Activated naive CD4-positive, alpha-beta T cell treated with anti-CD3 and anti-CD28 coated beads, Interleukin-2, amount 50 U/mL, for 24 hours (primary cell): ENCODE measurements around the gene IMMP2L.
"Not testable (repeated sequence)": the region's sequence is repeated elsewhere in the genome, so short reads cannot be mapped to it uniquely, and the experiment has no call there.

Experiments used
- H3K27ac Mint-ChIP-seq: one replicate; pipeline ENCODE4 v1.8.0; 2021; ENCODE audit warnings: mild to moderate bottlenecking, mixed read lengths
- H3K27me3 Mint-ChIP-seq: one replicate; pipeline ENCODE4 v1.8.0; 2021; ENCODE audit warnings: mixed read lengths
- H3K36me3 Mint-ChIP-seq: one replicate; pipeline ENCODE4 v1.8.0; 2021; ENCODE audit warnings: mixed read lengths
- H3K4me1 Mint-ChIP-seq: one replicate; pipeline ENCODE4 v1.8.0; 2021; ENCODE audit warnings: mixed read lengths
- H3K4me3 Mint-ChIP-seq: one replicate; pipeline ENCODE4 v1.8.0; 2021; ENCODE audit warnings: mild to moderate bottlenecking, mixed read lengths
- H3K9me3 Mint-ChIP-seq: one replicate; pipeline ENCODE4 v1.8.0; 2021; ENCODE audit warnings: mixed read lengths

Gene IMMP2L

DNA sequence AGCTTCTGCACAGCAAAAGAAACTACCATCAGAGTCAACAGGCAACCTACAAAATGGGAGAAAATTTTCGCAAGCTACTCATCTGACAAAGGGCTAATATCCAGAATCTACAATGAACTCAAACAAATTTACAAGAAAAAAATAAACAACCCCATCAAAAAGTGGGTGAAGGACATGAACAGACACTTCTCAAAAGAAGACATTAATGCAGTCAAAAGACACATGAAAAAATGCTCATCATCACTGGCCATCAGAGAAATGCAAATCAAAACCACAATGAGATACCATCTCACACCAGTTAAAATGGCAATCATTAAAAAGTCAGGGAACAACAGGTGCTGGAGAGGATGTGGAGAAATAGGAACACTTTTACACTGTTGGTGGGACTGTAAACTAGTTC, 92.4 kb downstream of the IMMP2L start:
- H3K4me1 Mint-ChIP-seq, H3K27ac Mint-ChIP-seq, H3K9me3 Mint-ChIP-seq, H3K27me3 Mint-ChIP-seq, H3K4me3 Mint-ChIP-seq: not testable (repeated sequence)
- peaks cover 15% of the 10 kb centered on the region for H3K36me3 Mint-ChIP-seq

DNA sequence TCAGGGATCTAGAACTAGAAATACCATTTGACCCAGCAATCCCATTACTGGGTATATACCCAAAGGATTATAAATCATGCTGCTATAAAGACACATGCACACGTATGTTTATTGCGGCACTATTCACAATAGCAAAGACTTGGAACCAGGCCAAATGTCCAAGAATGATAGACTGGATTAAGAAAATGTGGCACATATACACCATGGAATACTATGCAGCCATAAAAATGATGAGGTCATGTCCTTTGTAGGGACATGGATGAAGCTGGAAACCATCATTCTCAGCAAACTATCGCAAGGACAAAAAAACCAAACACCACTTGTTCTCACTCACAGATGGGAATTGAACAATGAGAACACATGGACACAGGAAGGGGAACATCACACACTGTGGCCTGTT, 96.5 kb downstream of the IMMP2L start:
- not testable (repeated sequence) for H3K27ac Mint-ChIP-seq, H3K27me3 Mint-ChIP-seq, H3K9me3 Mint-ChIP-seq, H3K4me3 Mint-ChIP-seq, H3K4me1 Mint-ChIP-seq
- H3K36me3 Mint-ChIP-seq, result peaks cover 13% of the 10 kb centered on the region

DNA sequence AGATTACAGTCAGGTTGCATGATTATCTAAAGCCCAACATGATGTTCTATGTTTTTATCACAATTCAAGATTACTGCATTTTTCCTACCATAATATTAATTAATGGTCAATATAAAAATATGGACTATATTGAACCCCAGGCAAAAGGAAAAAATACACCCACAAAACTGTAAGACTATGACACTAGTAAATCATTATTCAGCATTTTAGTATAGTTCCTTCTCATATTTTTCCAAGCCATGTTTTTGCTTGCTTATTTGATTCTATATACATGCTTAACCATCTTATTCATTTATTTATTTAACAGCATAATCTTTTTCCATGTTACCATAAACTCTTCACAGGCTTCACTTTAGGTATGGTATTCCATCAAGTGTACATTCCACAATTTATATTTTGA, 101.6 kb downstream of the IMMP2L start:
- Mint-ChIP-seq H3K4me3 (no peak overlapping the region), H3K4me1 (no peaks in the 10 kb centered on the region), H3K27ac (no peak overlapping the region), H3K27me3 (no peaks in the 10 kb centered on the region), H3K36me3 (peaks cover 8% of the 10 kb centered on the region), H3K9me3 (no peaks in the 10 kb centered on the region)

DNA sequence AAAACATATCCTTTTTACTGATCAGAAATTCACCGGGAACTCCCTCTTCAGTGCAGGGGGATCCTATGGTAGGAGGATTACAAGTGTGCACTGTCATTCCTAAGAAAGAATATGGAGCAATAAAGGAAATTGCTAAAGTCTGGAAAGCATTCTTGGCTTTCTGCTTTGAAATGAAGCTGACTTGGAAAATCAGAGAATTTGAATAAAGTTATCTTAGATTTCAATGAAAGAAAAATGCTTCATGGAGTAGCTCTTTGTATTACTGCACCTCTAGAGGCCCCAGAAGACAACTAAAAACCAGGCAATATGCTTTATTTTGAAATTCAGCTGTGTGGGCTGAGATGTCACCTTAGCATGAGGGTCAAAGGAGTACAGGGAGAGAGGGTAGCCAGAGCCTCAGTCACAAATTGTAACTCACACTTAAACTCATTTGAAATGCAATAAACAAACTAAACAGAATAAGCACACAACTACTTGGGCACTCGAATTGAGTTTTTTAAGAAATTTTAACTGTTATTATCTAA, 102.5 kb downstream of the IMMP2L start:
- Mint-ChIP-seq H3K27me3 (no peaks in the 10 kb centered on the region), H3K4me1 (no peaks in the 10 kb centered on the region), H3K4me3 (no peak overlapping the region), H3K36me3 (peaks cover 8% of the 10 kb centered on the region), H3K27ac (no peak overlapping the region), H3K9me3 (no peaks in the 10 kb centered on the region)

DNA sequence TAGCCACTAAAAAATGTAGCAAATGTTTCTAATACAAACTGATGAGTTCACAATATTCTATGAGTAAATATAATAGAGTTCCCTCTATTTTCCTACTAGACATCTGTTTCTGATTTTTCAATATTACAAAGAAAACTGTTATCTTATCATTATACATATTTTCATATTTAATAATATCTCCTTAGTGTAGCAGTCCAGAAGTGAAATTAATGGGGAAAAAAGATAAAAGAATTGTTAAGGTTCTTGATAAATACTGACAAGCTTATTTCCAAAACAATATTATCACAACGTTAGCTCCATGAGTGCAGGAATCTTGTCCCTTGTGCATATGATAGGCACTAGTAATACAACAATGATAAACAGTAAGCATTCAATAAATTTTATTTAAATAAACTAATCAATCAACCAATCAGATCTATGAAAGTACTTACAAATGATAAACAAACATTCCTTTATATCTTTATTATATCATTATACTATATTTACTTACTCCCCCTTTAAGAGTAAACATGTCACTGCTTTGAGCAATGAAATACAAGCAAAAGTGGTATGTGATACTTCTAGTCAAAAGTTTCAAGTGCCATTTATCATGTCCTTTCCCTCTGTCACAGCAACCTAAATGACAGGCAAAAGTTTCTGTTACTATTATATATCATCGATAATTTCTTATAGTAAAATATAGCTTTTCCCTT, 103.1 kb downstream of the IMMP2L start:
- H3K27ac Mint-ChIP-seq, result no peak overlapping the region
- no peaks in the 10 kb centered on the region for H3K9me3 Mint-ChIP-seq
- H3K4me3 Mint-ChIP-seq, result no peak overlapping the region
- H3K36me3 Mint-ChIP-seq, result peaks cover 8% of the 10 kb centered on the region
- H3K4me1 Mint-ChIP-seq, result no peaks in the 10 kb centered on the region
- H3K27me3 Mint-ChIP-seq, result no peaks in the 10 kb centered on the region

DNA sequence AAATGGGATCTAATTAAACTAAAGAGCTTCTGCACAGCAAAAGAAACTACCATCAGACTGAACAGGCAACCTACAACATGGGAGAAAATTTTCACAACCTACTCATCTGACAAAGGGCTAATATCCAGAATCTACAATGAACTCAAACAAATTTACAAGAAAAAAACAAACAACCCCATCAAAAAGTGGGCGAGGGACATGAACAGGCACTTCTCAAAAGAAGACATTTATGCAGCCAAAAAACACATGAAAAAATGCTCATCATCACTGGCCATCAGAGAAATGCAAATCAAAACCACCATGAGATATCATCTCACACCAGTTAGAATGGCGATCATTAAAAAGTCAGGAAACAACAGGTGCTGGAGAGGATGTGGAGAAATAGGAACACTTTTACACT, 111.6 kb downstream of the IMMP2L start:
- H3K27ac Mint-ChIP-seq, H3K36me3 Mint-ChIP-seq, H3K4me3 Mint-ChIP-seq, H3K27me3 Mint-ChIP-seq, H3K4me1 Mint-ChIP-seq: not testable (repeated sequence)
- peaks cover 10% of the 10 kb centered on the region for H3K9me3 Mint-ChIP-seq

DNA sequence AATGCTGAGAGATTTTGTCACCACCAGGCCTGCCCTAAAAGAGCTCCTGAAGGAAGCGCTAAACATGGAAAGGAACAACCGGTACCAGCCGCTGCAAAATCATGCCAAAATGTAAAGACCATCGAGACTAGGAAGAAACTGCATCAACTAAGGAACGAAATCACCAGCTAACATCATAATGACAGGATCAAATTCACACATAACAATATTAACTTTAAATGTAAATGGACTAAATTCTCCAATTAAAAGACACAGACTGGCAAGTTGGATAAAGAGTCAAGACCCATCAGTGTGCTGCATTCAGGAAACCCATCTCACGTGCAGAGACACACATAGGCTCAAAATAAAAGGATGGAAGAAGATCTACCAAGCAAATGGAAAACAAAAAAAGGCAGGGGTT, 114.8 kb downstream of the IMMP2L start:
- H3K9me3 Mint-ChIP-seq, result peaks cover 10% of the 10 kb centered on the region
- not testable (repeated sequence) for H3K27me3 Mint-ChIP-seq, H3K27ac Mint-ChIP-seq, H3K4me3 Mint-ChIP-seq, H3K4me1 Mint-ChIP-seq, H3K36me3 Mint-ChIP-seq

DNA sequence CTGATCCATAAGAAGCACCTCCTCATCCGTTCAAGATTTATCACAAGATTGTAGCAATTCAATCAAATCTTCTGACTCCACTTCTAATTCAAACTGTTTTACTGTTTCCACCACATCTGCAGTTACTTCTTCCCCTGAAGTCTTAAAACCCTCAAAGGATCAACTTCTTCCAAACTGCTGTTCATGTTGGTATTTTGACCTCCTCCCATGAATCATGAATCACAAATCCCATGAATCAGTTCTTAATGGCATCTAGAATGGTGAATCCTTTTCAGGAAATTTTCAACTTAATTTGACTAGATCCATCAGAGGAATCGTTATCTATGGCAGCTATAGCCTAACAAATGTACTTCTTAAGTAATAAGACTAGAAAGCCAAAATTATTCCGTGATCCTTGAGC, 122.3 kb downstream of the IMMP2L start:
- no peak overlapping the region for H3K27ac Mint-ChIP-seq
- H3K36me3 Mint-ChIP-seq, result peaks cover 27% of the 10 kb centered on the region
- H3K4me3 Mint-ChIP-seq, result no peak overlapping the region
- peaks cover 4% of the 10 kb centered on the region for H3K9me3 Mint-ChIP-seq
- no peaks in the 10 kb centered on the region for H3K4me1 Mint-ChIP-seq
- no peaks in the 10 kb centered on the region for H3K27me3 Mint-ChIP-seq

DNA sequence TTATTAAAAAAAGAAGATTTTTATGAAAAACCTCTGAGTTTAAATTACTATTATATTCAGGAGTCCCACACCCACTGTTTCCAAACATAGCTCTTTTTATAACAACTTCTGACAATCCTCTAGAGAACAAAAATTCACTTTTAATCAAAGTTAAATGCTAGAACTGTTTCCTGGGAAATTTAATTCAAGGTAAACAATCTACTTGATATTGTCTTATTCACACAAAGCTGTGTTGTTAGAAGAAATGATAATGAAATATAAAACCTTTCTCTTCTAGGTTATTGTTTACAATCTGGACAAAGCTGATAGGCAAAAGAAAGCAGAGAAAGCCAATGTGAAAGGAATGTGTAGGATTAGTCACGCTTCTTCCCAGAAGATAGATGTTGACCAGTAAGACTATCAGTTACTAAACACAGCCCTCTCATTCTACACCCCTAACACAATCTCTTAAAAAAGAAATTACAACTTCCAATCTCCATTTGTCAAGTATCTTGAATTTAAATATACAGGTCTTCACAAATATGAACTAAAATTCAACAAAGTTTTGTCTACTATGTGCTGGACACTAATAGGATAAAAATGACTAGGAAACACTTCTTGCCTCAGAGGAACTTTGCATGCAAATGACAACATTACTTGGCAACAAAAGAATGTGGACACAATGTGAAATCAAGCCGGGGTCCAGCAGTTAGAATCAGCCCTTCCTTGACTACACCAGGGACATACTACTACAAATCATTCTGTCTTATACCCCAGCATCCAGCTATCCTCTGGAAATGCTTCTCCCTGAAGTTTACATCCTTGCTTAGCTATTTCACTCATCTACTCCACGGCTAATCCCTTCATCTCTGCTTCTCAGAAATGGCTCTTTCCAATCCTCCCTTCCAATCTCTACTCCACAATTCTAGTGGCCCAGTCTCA, 123.7 kb downstream of the IMMP2L start:
- no peaks in the 10 kb centered on the region for H3K4me1 Mint-ChIP-seq
- H3K9me3 Mint-ChIP-seq, result peaks cover 4% of the 10 kb centered on the region
- H3K27me3 Mint-ChIP-seq, result no peaks in the 10 kb centered on the region
- H3K4me3 Mint-ChIP-seq, result no peak overlapping the region
- peaks cover 37% of the 10 kb centered on the region for H3K36me3 Mint-ChIP-seq
- no peak overlapping the region for H3K27ac Mint-ChIP-seq

DNA sequence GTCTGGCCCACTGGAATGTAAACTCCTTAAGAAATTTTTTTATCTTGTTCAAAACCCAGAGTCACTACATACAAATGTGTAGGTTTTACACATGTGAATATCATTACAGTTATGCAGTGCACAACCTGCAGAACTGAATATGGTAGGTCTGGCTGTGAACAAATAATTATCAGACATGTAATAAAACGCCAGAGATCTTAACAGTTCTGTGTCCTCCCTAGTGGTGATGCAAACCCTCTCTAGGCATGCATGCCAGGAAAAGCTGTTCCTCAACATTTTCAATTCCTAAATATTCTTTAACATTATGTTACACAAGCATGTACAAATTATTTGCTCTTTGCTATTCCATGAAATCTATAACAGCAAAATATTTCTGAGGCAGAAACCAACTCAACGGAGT, 124.6 kb downstream of the IMMP2L start:
- Mint-ChIP-seq H3K4me3 (no peak overlapping the region), H3K27ac (no peak overlapping the region), H3K36me3 (peaks cover 46% of the 10 kb centered on the region), H3K9me3 (peaks cover 10% of the 10 kb centered on the region), H3K4me1 (no peaks in the 10 kb centered on the region), H3K27me3 (no peaks in the 10 kb centered on the region)

DNA sequence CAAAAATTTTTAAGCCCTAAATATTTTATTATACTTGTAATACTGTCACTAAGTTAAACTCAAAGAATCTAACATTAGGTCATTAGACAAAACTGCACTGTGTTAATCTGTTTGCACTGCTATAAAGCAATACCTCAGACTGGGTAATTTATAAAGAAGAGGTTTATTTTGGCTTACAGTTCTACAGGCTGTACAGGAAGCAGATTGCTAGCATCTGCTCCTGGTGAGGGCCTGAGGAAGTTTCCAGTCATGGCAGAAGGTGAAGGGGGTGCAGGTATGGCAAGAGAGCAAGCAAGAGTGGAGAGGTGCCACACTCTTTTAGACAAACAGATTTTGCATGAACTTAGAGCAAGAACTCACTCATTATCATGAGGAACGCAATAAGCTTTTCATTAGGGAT, 125.7 kb downstream of the IMMP2L start:
- Mint-ChIP-seq H3K9me3 (peaks cover 10% of the 10 kb centered on the region), H3K27me3 (no peaks in the 10 kb centered on the region), H3K36me3 (peaks cover 47% of the 10 kb centered on the region), H3K27ac (no peak overlapping the region), H3K4me1 (no peaks in the 10 kb centered on the region), H3K4me3 (no peak overlapping the region)

DNA sequence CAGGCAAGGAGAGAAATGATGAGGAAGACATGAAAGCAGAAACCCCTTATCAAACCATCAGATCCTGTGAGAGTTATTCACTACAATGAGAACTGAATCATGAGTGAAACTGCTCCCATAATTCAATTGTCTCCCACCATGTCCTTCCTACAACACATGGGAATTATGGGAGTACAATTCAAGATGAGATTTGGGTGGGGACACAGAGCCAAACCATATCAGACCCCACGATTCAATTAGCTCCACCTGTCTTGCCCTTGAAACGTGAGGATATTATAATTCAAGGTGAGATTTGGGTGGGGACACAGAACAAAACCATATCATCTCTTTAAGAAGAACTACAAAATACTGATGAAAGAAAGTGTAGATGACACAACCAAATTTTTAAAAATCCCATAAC, 128.9 kb downstream of the IMMP2L start:
- H3K4me3 Mint-ChIP-seq, result no peak overlapping the region
- H3K4me1 Mint-ChIP-seq, result no peaks in the 10 kb centered on the region
- peaks cover 10% of the 10 kb centered on the region for H3K9me3 Mint-ChIP-seq
- no peaks in the 10 kb centered on the region for H3K27me3 Mint-ChIP-seq
- H3K36me3 Mint-ChIP-seq, result peaks cover 36% of the 10 kb centered on the region
- H3K27ac Mint-ChIP-seq, result no peak overlapping the region

DNA sequence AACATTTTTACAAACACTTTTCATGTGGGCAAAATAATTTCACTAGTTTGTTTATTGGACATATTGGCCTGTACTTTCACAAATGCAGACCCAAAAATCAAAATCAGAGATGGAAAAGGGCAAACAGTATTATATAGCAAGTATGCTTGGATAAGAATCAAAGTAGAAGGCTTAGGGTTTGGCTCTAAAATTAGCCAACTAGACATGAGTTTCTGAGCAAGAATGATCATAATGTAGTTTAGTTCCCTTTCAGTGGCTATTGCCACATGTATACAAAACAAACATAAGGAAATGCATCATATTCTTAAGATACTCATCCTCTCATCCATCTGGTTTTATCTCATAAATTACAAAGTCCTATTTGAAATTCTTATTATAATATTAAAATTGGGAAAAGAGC, 132.5 kb downstream of the IMMP2L start:
- Mint-ChIP-seq H3K4me3 (no peak overlapping the region), H3K4me1 (no peaks in the 10 kb centered on the region), H3K9me3 (peaks cover 6% of the 10 kb centered on the region), H3K27me3 (no peaks in the 10 kb centered on the region), H3K36me3 (peaks cover 34% of the 10 kb centered on the region), H3K27ac (no peak overlapping the region)

DNA sequence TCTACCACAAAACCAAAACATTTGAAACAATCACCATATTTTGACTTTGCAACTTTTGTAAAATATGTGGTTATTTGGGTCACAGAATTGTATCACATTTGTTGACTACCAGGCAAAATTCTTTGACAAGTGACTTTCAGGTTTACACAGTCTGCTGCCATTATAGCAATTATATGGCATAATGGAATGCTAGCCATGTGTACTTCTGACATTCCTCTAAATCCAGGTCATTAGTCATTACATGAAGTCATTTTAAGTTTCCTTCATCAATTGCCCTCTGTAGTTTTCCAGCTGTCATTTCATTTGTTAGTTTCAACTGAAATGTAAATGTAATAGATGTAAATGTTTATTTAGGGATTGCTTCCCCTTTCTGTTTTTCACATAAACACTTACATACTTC, 137.5 kb downstream of the IMMP2L start:
- no peak overlapping the region for H3K4me3 Mint-ChIP-seq
- no peaks in the 10 kb centered on the region for H3K4me1 Mint-ChIP-seq
- H3K27ac Mint-ChIP-seq, result no peak overlapping the region
- H3K9me3 Mint-ChIP-seq, result peaks cover 5% of the 10 kb centered on the region
- peaks cover 30% of the 10 kb centered on the region for H3K36me3 Mint-ChIP-seq
- no peaks in the 10 kb centered on the region for H3K27me3 Mint-ChIP-seq

DNA sequence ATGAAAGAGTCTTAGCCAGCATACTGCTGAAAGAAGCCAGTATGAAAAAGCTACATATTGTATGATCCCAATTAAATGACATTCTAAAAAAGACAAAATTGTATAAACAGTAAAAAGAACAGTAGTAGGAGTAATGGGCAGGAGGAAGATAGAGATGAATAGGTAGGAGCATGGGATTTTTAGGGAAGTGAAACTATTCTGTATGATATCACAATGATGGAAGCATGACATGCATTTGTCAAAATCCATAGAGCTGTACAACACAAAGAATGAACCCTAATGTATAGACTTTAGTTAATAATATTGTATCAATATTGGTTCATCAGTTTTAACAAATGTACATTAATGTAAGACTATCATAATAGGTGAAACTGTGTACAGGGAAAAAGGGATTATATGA, 147.9 kb downstream of the IMMP2L start:
- H3K27me3 Mint-ChIP-seq, result no peaks in the 10 kb centered on the region
- H3K9me3 Mint-ChIP-seq, result peaks cover 5% of the 10 kb centered on the region
- peaks cover 2% of the 10 kb centered on the region for H3K36me3 Mint-ChIP-seq
- peaks cover 31% of the 10 kb centered on the region for H3K4me1 Mint-ChIP-seq
- no peak overlapping the region for H3K4me3 Mint-ChIP-seq
- H3K27ac Mint-ChIP-seq, result no peak overlapping the region

DNA sequence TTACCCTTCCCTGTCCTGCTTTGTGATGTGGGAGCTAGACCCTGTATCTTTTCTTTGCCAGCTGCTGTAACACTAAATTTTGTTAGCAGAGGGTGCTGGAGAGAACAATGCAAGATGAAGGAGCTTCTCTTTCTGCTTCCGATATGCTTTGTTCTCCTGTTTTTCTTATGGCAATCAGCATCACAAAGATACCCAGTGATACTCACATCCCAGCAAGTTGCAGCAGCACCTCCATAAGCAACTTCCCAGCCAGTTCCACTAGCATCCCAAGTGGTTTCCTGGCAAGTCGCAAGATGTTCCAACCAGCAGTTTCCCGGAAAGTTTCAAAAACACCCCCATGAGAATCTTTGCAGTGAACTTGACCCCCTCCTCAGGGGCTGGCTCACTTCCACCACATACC, 148.6 kb downstream of the IMMP2L start:
- peaks cover 2% of the 10 kb centered on the region for H3K36me3 Mint-ChIP-seq
- no peaks in the 10 kb centered on the region for H3K27me3 Mint-ChIP-seq
- H3K4me3 Mint-ChIP-seq, result no peak overlapping the region
- H3K27ac Mint-ChIP-seq, result no peak overlapping the region
- peaks cover 5% of the 10 kb centered on the region for H3K9me3 Mint-ChIP-seq
- peaks cover 35% of the 10 kb centered on the region for H3K4me1 Mint-ChIP-seq
